ENCODE measurements around the gene ARMC5.
"Not testable (repeated sequence)": the region's sequence is repeated elsewhere in the genome, so short reads cannot be mapped to it uniquely, and the experiment has no call there.

The ARMC5 gene

GRCh38 chr16:31478956-31479355, 19.7 kb downstream of the ARMC5 start:
- DNase-seq: no peak

GRCh38 chr16:31479751-31480150, 20.4 kb downstream of the ARMC5 start:
- no peak for DNase-seq

GRCh38 chr16:31480851-31481536, 21.7 kb downstream of the ARMC5 start:
- no peak for DNase-seq

- no peak for DNase-seq
Measured at GRCh38 chr16:31483081-31483480, 23.8 kb downstream of the ARMC5 start, which contains the start of gene SLC5A2. Gene SLC5A2 (plus strand): TSS chr16:31483123. CDS start chr16:31483137, 14 bp downstream.

GRCh38 chr16:31484048-31484447, 24.7 kb downstream of the ARMC5 start:
- not testable (repeated sequence) for DNase-seq

GRCh38 chr16:31484491-31485171, 25.3 kb downstream of the ARMC5 start:
- no peak for DNase-seq

- no peak for DNase-seq
Measured at GRCh38 chr16:31485571-31485970, 26.3 kb downstream of the ARMC5 start.

GRCh38 chr16:31486045-31486444, 26.7 kb downstream of the ARMC5 start:
- DNase-seq: no peak

GRCh38 chr16:31487071-31487719, 27.9 kb downstream of the ARMC5 start:
- DNase-seq: no peak

- DNase-seq: no peak
Measured at GRCh38 chr16:31487720-31488467, 28.6 kb downstream of the ARMC5 start.

GRCh38 chr16:31488468-31489297, 29.4 kb downstream of the ARMC5 start:
- no peak for DNase-seq

GRCh38 chr16:31489298-31489564, 29.9 kb downstream of the ARMC5 start:
- DNase-seq: no peak

GRCh38 chr16:31489616-31490584, 30.6 kb downstream of the ARMC5 start:
- no peak for DNase-seq

GRCh38 chr16:31491778-31492418, 32.6 kb downstream of the ARMC5 start:
- no peak for DNase-seq

- no peak for DNase-seq
Measured at GRCh38 chr16:31493506-31494125, 34.3 kb downstream of the ARMC5 start.

GRCh38 chr16:31496670-31497069, 37.4 kb downstream of the ARMC5 start:
- DNase-seq: no peak

GRCh38 chr16:31498493-31498892, 39.2 kb downstream of the ARMC5 start:
- no peak for DNase-seq

GRCh38 chr16:31499928-31500327, 40.6 kb downstream of the ARMC5 start:
- no peak for DNase-seq

GRCh38 chr16:31501226-31501965, 42.1 kb downstream of the ARMC5 start:
- no peak for DNase-seq

GRCh38 chr16:31501966-31502348, 42.7 kb downstream of the ARMC5 start:
- no peak for DNase-seq

All from NCI-H2107 (cell line).